PC-9 (cell line): Measurements from ENCODE around the gene XRCC4. TPM values are rescaled to one million over a fixed set of nuclear protein-coding genes. Genes with fewer than 3 reads are reported as not detected.

ENCODE experiments used
- BruUV-seq: library from RNA; stranded (reverse); fragments of 400-500 nt; replicated peaks from 2 replicates; lab custom pipeline; 2021; lab: Mats Ljungman, UMichigan
- CTCF ChIA-PET: fragments of 300-600 bp; sonication (Branson Sonifier 250); formaldehyde crosslinking; loops from one replicate; lab custom pipeline; 2022; ENCODE audit warnings: antibody characterized with exemption; lab: Charles Lee
- POLR2A ChIA-PET: fragments of 300-600 bp; sonication (Branson Sonifier 250); formaldehyde crosslinking; loops from one replicate; lab custom pipeline; 2022; ENCODE audit warnings: antibody characterized with exemption; ENCODE audit not compliant: unreplicated experiment; lab: Charles Lee
- DNase-seq, 2 experiments: peaks; one replicate each; pipeline versions ENCODE4 v3.0.0 to v3.0.0-alpha.2; 2015 to 2022; ENCODE audit warnings: mixed read lengths in 1 of 2
- H2AFZ ChIP-seq: fragments of 200-600 bp; sonication (generic); 2 replicates; pipeline ENCODE4 v1.8.1; 2017; ENCODE audit warnings: antibody characterized with exemption
- H3F3A ChIP-seq: fragments of 200-600 bp; sonication (generic); 2 replicates; pipeline ENCODE4 v1.8.1; 2017; ENCODE audit warnings: antibody characterized with exemption, mild to moderate bottlenecking, low read depth; ENCODE audit not compliant: insufficient read depth
- H3K27ac ChIP-seq: fragments of 200-600 bp; sonication (generic); 2 replicates; pipeline ENCODE4 v1.6.1; 2016; ENCODE audit warnings: mixed run types
- H3K27me3 ChIP-seq: fragments of 200-600 bp; sonication (generic); 2 replicates; pipeline ENCODE4 v1.6.1; 2016; ENCODE audit warnings: low read depth, mixed run types; ENCODE audit not compliant: insufficient read depth
- H3K36me3 ChIP-seq: fragments of 200-600 bp; sonication (generic); 2 replicates; pipeline ENCODE4 v1.6.1; 2016; ENCODE audit warnings: low read depth, mixed run types
- H3K4me1 ChIP-seq: fragments of 200-600 bp; sonication (generic); replicated peaks from 2 replicates; pipeline ENCODE4 v1.6.1; 2016; ENCODE audit warnings: mixed run types; ENCODE audit not compliant: insufficient read depth
- H3K4me2 ChIP-seq: fragments of 200-600 bp; sonication (generic); 2 replicates; pipeline ENCODE4 v1.6.1; 2017; ENCODE audit warnings: mixed run types
- H3K4me3 ChIP-seq: fragments of 200-600 bp; sonication (generic); 2 replicates; pipeline ENCODE4 v1.6.1; 2016; ENCODE audit warnings: mixed run types
- H3K79me2 ChIP-seq: fragments of 200-600 bp; sonication (generic); 2 replicates; pipeline ENCODE4 v1.6.1; 2017; ENCODE audit warnings: low read depth, mixed run types
- H3K9me2 ChIP-seq: fragments of 200-600 bp; sonication (generic); 2 replicates; pipeline ENCODE4 v1.8.1; 2017; ENCODE audit warnings: mild to moderate bottlenecking; ENCODE audit not compliant: insufficient read depth
- H3K9me3 ChIP-seq: fragments of 200-600 bp; sonication (generic); 2 replicates; pipeline ENCODE4 v1.8.1; 2016; ENCODE audit warnings: low read depth; ENCODE audit not compliant: insufficient read depth
- H4K20me1 ChIP-seq: fragments of 200-600 bp; sonication (generic); 2 replicates; pipeline ENCODE4 v1.8.1; 2017; ENCODE audit not compliant: insufficient read depth
- EZH2 ChIP-seq: fragments of 200-600 bp; sonication (generic); IDR thresholded peaks from 2 replicates; pipeline ENCODE4 v1.8.0; 2017; ENCODE audit warnings: antibody characterized with exemption, low read depth
- intact Hi-C: fragments of 100-400 bp; cut with micrococcal nuclease; formaldehyde crosslinking; loops from one replicate; pipeline ENCODE4 v1.10.0; 2022; ENCODE audit not compliant: unreplicated experiment
- total RNA-seq: library from RNA; stranded (reverse); gene quantifications from 2 replicates; pipeline ENCODE4 v1.2.3, GENCODE V29; 2021
- TF ChIP-seq, protein P1 (sequence below): fragments of 200-600 bp; sonication (generic); conservative IDR thresholded peaks from 2 replicates; pipeline ENCODE4 v1.6.1; 2017; ENCODE audit warnings: mixed run types, antibody characterized with exemption, mild to moderate bottlenecking, moderate library complexity

Gene XRCC4
- total RNA-seq, 1 experiment from 2014 or later = 12.2 TPM

GRCh38 chr5:83265318-83265717 is 188.0 kb downstream of the XRCC4 start:
- H3K27me3 ChIP-seq = peaks cover 31% of the 10 kb centered on the region
- H3K9me2 ChIP-seq = no peaks in the 10 kb centered on the region
- no peaks in the 10 kb centered on the region for H3F3A ChIP-seq
- H3K4me1 ChIP-seq = peaks cover 7% of the 10 kb centered on the region; the same call in 1 of the 2 replicates
- no peak overlapping the region for H3K4me2 ChIP-seq
- no peak overlapping the region for H2AFZ ChIP-seq
- no TSS peak for BruUV-seq
- ChIA-PET POLR2A (no interaction called here), CTCF (no interaction called here)
- no peak for TF ChIP-seq EZH2
- TF ChIP-seq, protein P1, sequence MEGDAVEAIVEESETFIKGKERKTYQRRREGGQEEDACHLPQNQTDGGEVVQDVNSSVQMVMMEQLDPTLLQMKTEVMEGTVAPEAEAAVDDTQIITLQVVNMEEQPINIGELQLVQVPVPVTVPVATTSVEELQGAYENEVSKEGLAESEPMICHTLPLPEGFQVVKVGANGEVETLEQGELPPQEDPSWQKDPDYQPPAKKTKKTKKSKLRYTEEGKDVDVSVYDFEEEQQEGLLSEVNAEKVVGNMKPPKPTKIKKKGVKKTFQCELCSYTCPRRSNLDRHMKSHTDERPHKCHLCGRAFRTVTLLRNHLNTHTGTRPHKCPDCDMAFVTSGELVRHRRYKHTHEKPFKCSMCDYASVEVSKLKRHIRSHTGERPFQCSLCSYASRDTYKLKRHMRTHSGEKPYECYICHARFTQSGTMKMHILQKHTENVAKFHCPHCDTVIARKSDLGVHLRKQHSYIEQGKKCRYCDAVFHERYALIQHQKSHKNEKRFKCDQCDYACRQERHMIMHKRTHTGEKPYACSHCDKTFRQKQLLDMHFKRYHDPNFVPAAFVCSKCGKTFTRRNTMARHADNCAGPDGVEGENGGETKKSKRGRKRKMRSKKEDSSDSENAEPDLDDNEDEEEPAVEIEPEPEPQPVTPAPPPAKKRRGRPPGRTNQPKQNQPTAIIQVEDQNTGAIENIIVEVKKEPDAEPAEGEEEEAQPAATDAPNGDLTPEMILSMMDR = no peak
- peaks cover 41% of the 10 kb centered on the region for H4K20me1 ChIP-seq
- no peak overlapping the region for H3K4me3 ChIP-seq
- H3K79me2 ChIP-seq = no peaks in the 10 kb centered on the region
- no peak overlapping the region for H3K27ac ChIP-seq
- no peaks in the 10 kb centered on the region for H3K36me3 ChIP-seq
- DNase-seq = peak; percentile 12 to 84
- intact Hi-C loops = loop anchor here (2.0 kb wide), 1 partner anchor 61 kb away; no protein-coding TSS in a partner anchor
- no peaks in the 10 kb centered on the region for H3K9me3 ChIP-seq

GRCh38 chr5:83270311-83270710 is 193.0 kb downstream of the XRCC4 start:
- no peak for TF ChIP-seq EZH2
- TF ChIP-seq, protein P1 = no peak
- CTCF ChIA-PET = no interaction called here
- Histone ChIP-seq H2AFZ (no peak overlapping the region), H3F3A (no peaks in the 10 kb centered on the region), H3K27ac (no peak overlapping the region), H3K4me2 (no peak overlapping the region), H3K27me3 (peaks cover 41% of the 10 kb centered on the region), H3K4me3 (no peak overlapping the region), H3K79me2 (no peaks in the 10 kb centered on the region), H3K4me1 (no peaks in the 10 kb centered on the region), H3K9me3 (no peaks in the 10 kb centered on the region), H3K9me2 (no peaks in the 10 kb centered on the region), H3K36me3 (no peaks in the 10 kb centered on the region), H4K20me1 (peaks cover 34% of the 10 kb centered on the region)
- POLR2A ChIA-PET = interaction anchor here (0.7 kb wide), 1 partner anchor 991 kb away, joined by 3 read pairs; no protein-coding TSS in a partner anchor
- DNase-seq = no peak
- intact Hi-C loops = no loop called here
- BruUV-seq = no TSS peak

GRCh38 chr5:83277154-83277553 is 199.8 kb downstream of the XRCC4 start:
- Histone ChIP-seq H3K36me3 (no peaks in the 10 kb centered on the region), H2AFZ (no peak overlapping the region), H3K9me2 (no peaks in the 10 kb centered on the region), H3K9me3 (no peaks in the 10 kb centered on the region), H4K20me1 (peaks cover 5% of the 10 kb centered on the region; the same call in 1 of the 2 replicates), H3K27me3 (0 out of 2 replicates have a peak, but pooled peaks cover 6% of the 10 kb centered on the region), H3K79me2 (no peaks in the 10 kb centered on the region), H3K4me2 (no peak overlapping the region), H3K4me3 (no peak overlapping the region), H3K4me1 (no peaks in the 10 kb centered on the region), H3K27ac (no peak overlapping the region), H3F3A (no peaks in the 10 kb centered on the region)
- intact Hi-C loops = no loop called here
- TF ChIP-seq EZH2 = no peak
- TF ChIP-seq, protein P1 = no peak
- no peak for DNase-seq
- ChIA-PET POLR2A (no interaction called here), CTCF (no interaction called here)
- no TSS peak for BruUV-seq
